ENCODE measurements around the gene OVOL1.

DNA sequence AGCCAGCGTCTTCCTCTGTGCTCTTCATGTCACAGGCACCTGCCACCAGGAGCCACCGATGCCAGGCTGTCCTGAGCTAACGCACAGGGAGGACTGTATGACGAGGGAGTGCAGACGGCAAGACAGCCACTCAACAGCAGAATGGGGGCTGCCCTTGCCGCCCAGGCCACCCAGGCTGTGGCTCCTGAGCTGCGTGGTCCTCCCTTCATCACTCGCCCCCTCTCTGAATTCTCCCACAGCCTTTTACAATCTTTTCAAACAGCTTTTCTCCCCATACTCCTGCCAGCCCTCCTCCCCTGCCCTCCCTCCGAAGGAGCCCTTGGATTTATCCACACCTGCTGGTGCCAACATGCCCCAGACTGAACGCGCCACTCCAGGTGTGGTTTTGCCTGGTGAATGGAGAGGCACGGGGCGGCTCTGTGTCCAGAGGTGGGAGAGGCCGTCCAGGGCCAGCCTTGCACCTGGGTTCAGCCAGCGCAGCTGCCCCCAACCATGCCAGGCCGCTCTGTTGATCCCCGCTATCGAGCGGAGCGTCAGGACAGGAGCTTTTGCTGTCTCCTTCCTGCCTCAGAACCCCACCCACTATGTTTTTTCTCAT lies 22.0 kb downstream of the OVOL1 start:
- TF ChIP-seq, protein P1, sequence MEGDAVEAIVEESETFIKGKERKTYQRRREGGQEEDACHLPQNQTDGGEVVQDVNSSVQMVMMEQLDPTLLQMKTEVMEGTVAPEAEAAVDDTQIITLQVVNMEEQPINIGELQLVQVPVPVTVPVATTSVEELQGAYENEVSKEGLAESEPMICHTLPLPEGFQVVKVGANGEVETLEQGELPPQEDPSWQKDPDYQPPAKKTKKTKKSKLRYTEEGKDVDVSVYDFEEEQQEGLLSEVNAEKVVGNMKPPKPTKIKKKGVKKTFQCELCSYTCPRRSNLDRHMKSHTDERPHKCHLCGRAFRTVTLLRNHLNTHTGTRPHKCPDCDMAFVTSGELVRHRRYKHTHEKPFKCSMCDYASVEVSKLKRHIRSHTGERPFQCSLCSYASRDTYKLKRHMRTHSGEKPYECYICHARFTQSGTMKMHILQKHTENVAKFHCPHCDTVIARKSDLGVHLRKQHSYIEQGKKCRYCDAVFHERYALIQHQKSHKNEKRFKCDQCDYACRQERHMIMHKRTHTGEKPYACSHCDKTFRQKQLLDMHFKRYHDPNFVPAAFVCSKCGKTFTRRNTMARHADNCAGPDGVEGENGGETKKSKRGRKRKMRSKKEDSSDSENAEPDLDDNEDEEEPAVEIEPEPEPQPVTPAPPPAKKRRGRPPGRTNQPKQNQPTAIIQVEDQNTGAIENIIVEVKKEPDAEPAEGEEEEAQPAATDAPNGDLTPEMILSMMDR (IDR thresholded peaks at IDR 0.05) = no peak
- TF ChIP-seq EP300 (IDR thresholded peaks at IDR 0.05) = no peak

All from gastroesophageal sphincter (tissue), 3 donors.